Measurements from ENCODE around the gene CYP17A1. TPM values are rescaled to one million over a fixed set of nuclear protein-coding genes. Genes with fewer than 3 reads are reported as not detected.
"Not testable (repeated sequence)": the region's sequence is repeated elsewhere in the genome, so short reads cannot be mapped to it uniquely, and the experiment has no call there.

CYP17A1 gene
- total RNA-seq, 1 donor from 2014 or later, result not detected

- H3K9me3 Mint-ChIP-seq (ENCODE audit: unreplicated experiment), result peaks cover 8% of the 10 kb centered on the region
- peaks cover 42% of the 10 kb centered on the region for H3K36me3 Mint-ChIP-seq (ENCODE audit: unreplicated experiment)
- no peak for TF ChIP-seq CTCF (IDR thresholded peaks at IDR 0.05; ENCODE audit: partially characterized antibody, unreplicated experiment)
- H3K27me3 Mint-ChIP-seq (ENCODE audit: unreplicated experiment), result peaks cover 4% of the 10 kb centered on the region
- no peaks in the 10 kb centered on the region for H3K4me1 Mint-ChIP-seq (ENCODE audit: low read depth, unreplicated experiment)
- H3K4me3 Mint-ChIP-seq (ENCODE audit: unreplicated experiment), result no peak overlapping the region
- H3K27ac Mint-ChIP-seq (ENCODE audit: unreplicated experiment), result no peak overlapping the region
- DNase-seq, result no peak
Observed at GRCh38 chr10:102841827-102842345, 4.7 kb upstream of the CYP17A1 start.

GRCh38 chr10:102838276-102838927, 1.2 kb upstream of the CYP17A1 start:
- DNase-seq; H3K27me3 Mint-ChIP-seq (ENCODE audit: unreplicated experiment); H3K9me3 Mint-ChIP-seq (ENCODE audit: unreplicated experiment); H3K4me3 Mint-ChIP-seq (ENCODE audit: unreplicated experiment); H3K4me1 Mint-ChIP-seq (ENCODE audit: low read depth, unreplicated experiment); H3K27ac Mint-ChIP-seq (ENCODE audit: unreplicated experiment): not testable (repeated sequence)
- peaks cover 30% of the 10 kb centered on the region for H3K36me3 Mint-ChIP-seq (ENCODE audit: unreplicated experiment)

GRCh38 chr10:102835007-102835482, 2.2 kb downstream of the CYP17A1 start:
- no peak overlapping the region for H3K4me3 Mint-ChIP-seq (ENCODE audit: unreplicated experiment)
- H3K27ac Mint-ChIP-seq (ENCODE audit: unreplicated experiment), result no peak overlapping the region
- H3K4me1 Mint-ChIP-seq (ENCODE audit: low read depth, unreplicated experiment), result no peaks in the 10 kb centered on the region
- peak; percentile 86 for DNase-seq
- peaks cover 4% of the 10 kb centered on the region for H3K9me3 Mint-ChIP-seq (ENCODE audit: unreplicated experiment)
- TF ChIP-seq CTCF (IDR thresholded peaks at IDR 0.05; ENCODE audit: partially characterized antibody, unreplicated experiment), result peak; percentile 78
- H3K36me3 Mint-ChIP-seq (ENCODE audit: unreplicated experiment), result peaks cover 22% of the 10 kb centered on the region
- peaks cover 4% of the 10 kb centered on the region for H3K27me3 Mint-ChIP-seq (ENCODE audit: unreplicated experiment)

GRCh38 chr10:102834143-102834542, 3.1 kb downstream of the CYP17A1 start:
- DNase-seq, result no peak
- H3K36me3 Mint-ChIP-seq (ENCODE audit: unreplicated experiment), result peaks cover 20% of the 10 kb centered on the region
- peaks cover 4% of the 10 kb centered on the region for H3K9me3 Mint-ChIP-seq (ENCODE audit: unreplicated experiment)
- H3K4me3 Mint-ChIP-seq (ENCODE audit: unreplicated experiment), result no peak overlapping the region
- no peak for TF ChIP-seq CTCF (IDR thresholded peaks at IDR 0.05; ENCODE audit: partially characterized antibody, unreplicated experiment)
- H3K27ac Mint-ChIP-seq (ENCODE audit: unreplicated experiment), result no peak overlapping the region
- no peaks in the 10 kb centered on the region for H3K4me1 Mint-ChIP-seq (ENCODE audit: low read depth, unreplicated experiment)
- H3K27me3 Mint-ChIP-seq (ENCODE audit: unreplicated experiment), result peaks cover 4% of the 10 kb centered on the region

GRCh38 chr10:102832987-102833386, 4.2 kb downstream of the CYP17A1 start:
- no peak for DNase-seq
- no peak overlapping the region for H3K4me3 Mint-ChIP-seq (ENCODE audit: unreplicated experiment)
- no peak overlapping the region for H3K27ac Mint-ChIP-seq (ENCODE audit: unreplicated experiment)
- H3K36me3 Mint-ChIP-seq (ENCODE audit: unreplicated experiment), result peaks cover 10% of the 10 kb centered on the region
- H3K27me3 Mint-ChIP-seq (ENCODE audit: unreplicated experiment), result peaks cover 5% of the 10 kb centered on the region
- H3K4me1 Mint-ChIP-seq (ENCODE audit: low read depth, unreplicated experiment), result no peaks in the 10 kb centered on the region
- TF ChIP-seq CTCF (IDR thresholded peaks at IDR 0.05; ENCODE audit: partially characterized antibody, unreplicated experiment), result no peak
- H3K9me3 Mint-ChIP-seq (ENCODE audit: unreplicated experiment), result peaks cover 2% of the 10 kb centered on the region
